H9 (cell line): ENCODE results near the gene JAKMIP1. TPM values are rescaled to one million over a fixed set of nuclear protein-coding genes. Genes with fewer than 3 reads are reported as not detected.
A peak's percentile ranks its signal among the peaks of the same experiment; 100 is the strongest.

Source experiments
- DNase-seq: peaks from one replicate; pipeline ENCODE4 v3.0.0-alpha.2; 2017
- H2AFZ ChIP-seq: one replicate; pipeline ENCODE4 v1.6.1; 2013; ENCODE audit warnings: mild to moderate bottlenecking, low read length, control low read depth, moderate library complexity
- H2AK5ac ChIP-seq: 2 replicates; pipeline ENCODE4 v1.6.1; 2013; ENCODE audit warnings: low read length, control low read depth, mixed read lengths; ENCODE audit not compliant: insufficient read length
- H2BK120ac ChIP-seq: one replicate; pipeline ENCODE4 v1.6.1; 2013; ENCODE audit warnings: low read depth, mild to moderate bottlenecking, low read length, control low read depth, inconsistent platforms; ENCODE audit not compliant: poor library complexity, severe bottlenecking
- H2BK12ac ChIP-seq: 2 replicates; pipeline ENCODE4 v1.6.1; 2013; ENCODE audit warnings: low read length, control low read depth, mixed read lengths, low read depth; ENCODE audit not compliant: insufficient read length
- H2BK15ac ChIP-seq: 2 replicates; pipeline ENCODE4 v1.6.1; 2013; ENCODE audit warnings: low read depth, low read length, control low read depth
- H2BK20ac ChIP-seq: one replicate; pipeline ENCODE4 v1.6.1; 2013; ENCODE audit warnings: low read depth, mild to moderate bottlenecking, low read length, control low read depth, inconsistent platforms; ENCODE audit not compliant: poor library complexity, severe bottlenecking
- H2BK5ac ChIP-seq: 2 replicates; pipeline ENCODE4 v1.6.1; 2013; ENCODE audit warnings: low read length, control low read depth, mixed read lengths; ENCODE audit not compliant: insufficient read length
- H3K14ac ChIP-seq: 2 replicates; pipeline ENCODE4 v1.6.1; 2013; ENCODE audit warnings: low read length, control low read depth; ENCODE audit not compliant: insufficient read depth
- H3K18ac ChIP-seq: 2 replicates; pipeline ENCODE4 v1.6.1; 2013; ENCODE audit warnings: low read depth, mild to moderate bottlenecking, mixed read lengths, low read length, control low read depth; ENCODE audit not compliant: insufficient read length
- H3K23ac ChIP-seq: 2 replicates; pipeline ENCODE4 v1.6.1; 2013; ENCODE audit warnings: low read length, control low read depth, mixed read lengths, low read depth; ENCODE audit not compliant: insufficient read length
- H3K23me2 ChIP-seq: 2 replicates; pipeline ENCODE4 v1.6.1; 2013; ENCODE audit warnings: low read depth, mild to moderate bottlenecking, mixed read lengths, low read length, control low read depth; ENCODE audit not compliant: insufficient read length, poor library complexity, severe bottlenecking
- H3K27ac ChIP-seq: 2 replicates; pipeline ENCODE4 v1.5.1; 2013; ENCODE audit warnings: low read length, control low read depth, mixed read lengths, low read depth; ENCODE audit not compliant: insufficient read length
- H3K27me3 ChIP-seq: 2 replicates; pipeline ENCODE4 v1.6.1; 2013; ENCODE audit warnings: low read length, control low read depth, inconsistent platforms; ENCODE audit not compliant: insufficient read depth
- H3K4ac ChIP-seq: 2 replicates; pipeline ENCODE4 v1.6.1; 2013; ENCODE audit warnings: low read depth, mild to moderate bottlenecking, control low read depth, inconsistent platforms, low read length, moderate library complexity
- H3K4me1 ChIP-seq: 2 replicates; pipeline ENCODE4 v1.6.1; 2013; ENCODE audit warnings: low read length, control low read depth, inconsistent platforms; ENCODE audit not compliant: insufficient read depth
- H3K4me2 ChIP-seq: 2 replicates; pipeline ENCODE4 v1.6.1; 2013; ENCODE audit warnings: low read length, control low read depth, mixed read lengths; ENCODE audit not compliant: insufficient read length, insufficient read depth
- H3K56ac ChIP-seq: 2 replicates; pipeline ENCODE4 v1.6.1; 2013; ENCODE audit warnings: low read depth, mild to moderate bottlenecking, mixed read lengths, low read length, control low read depth; ENCODE audit not compliant: insufficient read length
- H3K79me1 ChIP-seq: 2 replicates; pipeline ENCODE4 v1.6.1; 2013; ENCODE audit warnings: low read depth, mild to moderate bottlenecking, moderate library complexity, low read length, control low read depth, inconsistent platforms; ENCODE audit not compliant: insufficient read depth, poor library complexity, severe bottlenecking
- H3K79me2 ChIP-seq: 2 replicates; pipeline ENCODE4 v1.6.1; 2013; ENCODE audit warnings: low read length, control low read depth, inconsistent platforms; ENCODE audit not compliant: insufficient read depth
- H3K9ac ChIP-seq: 2 replicates; pipeline ENCODE4 v1.6.1; 2013; ENCODE audit warnings: low read length, control low read depth, mixed read lengths; ENCODE audit not compliant: insufficient read length; ENCODE audit errors: extremely low read depth
- H3K9me3 ChIP-seq: one replicate; pipeline ENCODE4 v1.6.1; 2013; ENCODE audit warnings: low read depth, low read length, inconsistent platforms; ENCODE audit not compliant: control insufficient read depth
- H3T11ph ChIP-seq: one replicate; pipeline ENCODE4 v1.6.1; 2013; ENCODE audit warnings: mild to moderate bottlenecking, low read length, control low read depth, inconsistent platforms
- H4K20me1 ChIP-seq: one replicate; pipeline ENCODE4 v1.6.1; 2013; ENCODE audit not compliant: control insufficient read depth, insufficient read length, insufficient read depth
- H4K5ac ChIP-seq: 2 replicates; pipeline ENCODE4 v1.6.1; 2013; ENCODE audit warnings: low read depth, mild to moderate bottlenecking, mixed read lengths, low read length, control low read depth; ENCODE audit not compliant: insufficient read length
- H4K8ac ChIP-seq: replicated peaks from 2 replicates; pipeline ENCODE4 v1.6.1; 2013; ENCODE audit warnings: low read length, control low read depth, mixed read lengths, low read depth; ENCODE audit not compliant: insufficient read length
- H4K91ac ChIP-seq: 2 replicates; pipeline ENCODE4 v1.6.1; 2013; ENCODE audit warnings: low read depth, mild to moderate bottlenecking, moderate library complexity, mixed read lengths, low read length, control low read depth; ENCODE audit not compliant: insufficient read length
- H3K27ac Mint-ChIP-seq, 3 experiments: 2 replicates in 2 of 3; 3 replicates in 1 of 3; pipeline ENCODE4 v1.8.0; 2020 to 2021; ENCODE audit warnings: mixed read lengths in 3 of 3, mild to moderate bottlenecking in 1 of 3, moderate library complexity in 1 of 3
- H3K27me3 Mint-ChIP-seq: 2 replicates; pipeline ENCODE4 v1.8.0; 2021; ENCODE audit warnings: low read depth, mild to moderate bottlenecking, moderate library complexity, mixed read lengths
- H3K36me3 Mint-ChIP-seq, 3 experiments: 2 replicates in 2 of 3; 3 replicates in 1 of 3; pipeline ENCODE4 v1.8.0; 2020 to 2021; ENCODE audit warnings: low read depth in 3 of 3, mixed read lengths in 3 of 3; ENCODE audit not compliant: insufficient read depth in 1 of 3
- H3K4me1 Mint-ChIP-seq, 2 experiments: 2 replicates each; pipeline ENCODE4 v1.8.0; 2020; ENCODE audit warnings: mixed read lengths in 2 of 2
- H3K4me3 Mint-ChIP-seq, 2 experiments: 2 replicates in 1 of 2; 3 replicates in 1 of 2; pipeline ENCODE4 v1.8.0; 2020 to 2021; ENCODE audit warnings: mild to moderate bottlenecking in 2 of 2, mixed read lengths in 2 of 2, moderate library complexity in 1 of 2
- H3K9me3 Mint-ChIP-seq, 2 experiments: 2 replicates in 1 of 2; 3 replicates in 1 of 2; pipeline ENCODE4 v1.8.0; 2020; ENCODE audit warnings: mild to moderate bottlenecking in 2 of 2, mixed read lengths in 2 of 2, moderate library complexity in 1 of 2
- CTCF ChIP-seq: fragments of 200-600 bp; sonication (generic); conservative IDR thresholded peaks from 3 replicates; pipeline ENCODE4 v1.8.0; 2021; ENCODE audit warnings: antibody characterized with exemption, mild to moderate bottlenecking
- WGBS: extraction: QIAGEN DNeasy Blood & Tissue Kit; methylation state at CpG from one replicate; pipeline ENCODE4 v1.1.7; 2013; ENCODE audit warnings: missing lambda C conversion rate, low lambda C conversion rate, mixed read lengths; ENCODE audit not compliant: insufficient read length; ENCODE audit errors: extremely low coverage; 5-methylcytosine and 5-hydroxymethylcytosine counted together
- total RNA-seq: library from RNA; stranded (reverse); gene quantifications from 2 replicates; pipeline ENCODE4 v1.2.1, GENCODE V29; 2021

The JAKMIP1 gene
- total RNA-seq, 1 experiment from 2014 or later, result 1.5 TPM

- Histone ChIP-seq H4K20me1 (no peaks in the 10 kb centered on the region), H3K79me1 (no peaks in the 10 kb centered on the region), H4K5ac (no peak overlapping the region), H3K27ac (no peak overlapping the region), H3K27me3 (no peaks in the 10 kb centered on the region), H2BK15ac (no peak overlapping the region), H3T11ph (no peak overlapping the region), H3K9me3 (no peaks in the 10 kb centered on the region), H2BK20ac (no peak overlapping the region), H2BK120ac (no peak overlapping the region), H2AFZ (no peak overlapping the region), H2BK5ac (no peak overlapping the region), H2BK12ac (no peak overlapping the region), H3K18ac (no peak overlapping the region), H3K79me2 (no peaks in the 10 kb centered on the region), H3K14ac (no peak overlapping the region), H3K23ac (no peak overlapping the region), H3K9ac (no peak overlapping the region), H3K23me2 (peaks cover 7% of the 10 kb centered on the region), H4K8ac (no peak overlapping the region), H3K56ac (no peak overlapping the region), H3K4me2 (no peak overlapping the region), H3K4me1 (peaks cover 8% of the 10 kb centered on the region; the same call in 1 of the 2 replicates), H3K4ac (no peak overlapping the region), H2AK5ac (no peak overlapping the region), H4K91ac (no peak overlapping the region)
- no peak for DNase-seq
- no CpG with 5 or more reads among the region's 12 CpGs for WGBS
- peaks cover 28% of the 10 kb centered on the region for H3K27me3 Mint-ChIP-seq
- H3K27ac Mint-ChIP-seq, result no peak overlapping the region; a peak in 1 of 7 replicates
- peaks cover 41 to 43% of the 10 kb centered on the region in 2 experiments for H3K4me1 Mint-ChIP-seq
- no peaks in the 10 kb centered on the region for H3K9me3 Mint-ChIP-seq
- TF ChIP-seq CTCF, result no peak
- peak overlapping the region; percentile 15 to 54; a peak in 3 of 5 replicates for H3K4me3 Mint-ChIP-seq
- H3K36me3 Mint-ChIP-seq, result no peaks in the 10 kb centered on the region; a peak in 3 of 7 replicates
Measured at GRCh38 chr4:6195602-6196319, 4.6 kb downstream of the JAKMIP1 start.
